SK-N-SH (cell line): ENCODE data around the gene HECTD4.

ENCODE experiments used
- EZH2phosphoT487 ChIP-seq: fragments of 200-600 bp; sonication (generic); IDR thresholded peaks from 2 replicates; pipeline ENCODE4 v1.6.1; 2017; ENCODE audit warnings: low read depth, mixed run types, mild to moderate bottlenecking, antibody characterized with exemption, moderate library complexity, borderline replicate concordance
- NFIC ChIP-seq: IDR thresholded peaks from 2 replicates; pipeline ENCODE4 v1.4.0; 2012; ENCODE audit warnings: borderline replicate concordance
- RXRA ChIP-seq: IDR thresholded peaks from 2 replicates; pipeline ENCODE4 v1.4.0; 2012; ENCODE audit warnings: low read depth, mild to moderate bottlenecking, borderline replicate concordance
- SIN3A ChIP-seq: IDR thresholded peaks from 2 replicates; pipeline ENCODE4 v1.6.1; 2012; ENCODE audit warnings: low read depth, mild to moderate bottlenecking, low read length, moderate library complexity, borderline replicate concordance
- TF ChIP-seq, protein P1 (sequence below): fragments of 200-600 bp; sonication (generic); IDR thresholded peaks from 2 replicates; pipeline ENCODE4 v1.6.1; 2017; ENCODE audit warnings: antibody characterized with exemption, mild to moderate bottlenecking, moderate library complexity
- TF ChIP-seq, protein P2 (sequence below): IDR thresholded peaks from 2 replicates; pipeline ENCODE4 v1.4.0; 2012; ENCODE audit warnings: low read depth

DNA sequence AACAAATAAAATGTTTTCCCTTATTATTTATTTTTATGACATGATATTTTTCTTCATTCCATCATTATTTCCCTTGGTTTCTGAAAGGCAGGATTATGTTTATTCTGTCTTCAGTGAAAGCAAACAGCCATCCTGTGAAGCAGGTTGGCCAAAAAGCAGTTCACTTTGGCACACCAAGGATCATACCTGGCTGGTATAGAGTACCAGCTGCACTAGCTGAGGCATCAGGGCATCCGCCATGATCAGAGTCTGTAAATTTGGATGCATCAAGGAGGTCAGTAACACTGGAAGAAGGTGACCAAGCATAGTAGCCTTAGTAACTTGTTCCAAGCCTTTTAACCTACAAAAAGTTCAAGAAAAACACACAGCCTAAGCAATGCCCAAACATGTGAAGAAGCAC, 123.3 kb downstream of the HECTD4 start:
- TF ChIP-seq NFIC, result no peak
- TF ChIP-seq, protein P1, sequence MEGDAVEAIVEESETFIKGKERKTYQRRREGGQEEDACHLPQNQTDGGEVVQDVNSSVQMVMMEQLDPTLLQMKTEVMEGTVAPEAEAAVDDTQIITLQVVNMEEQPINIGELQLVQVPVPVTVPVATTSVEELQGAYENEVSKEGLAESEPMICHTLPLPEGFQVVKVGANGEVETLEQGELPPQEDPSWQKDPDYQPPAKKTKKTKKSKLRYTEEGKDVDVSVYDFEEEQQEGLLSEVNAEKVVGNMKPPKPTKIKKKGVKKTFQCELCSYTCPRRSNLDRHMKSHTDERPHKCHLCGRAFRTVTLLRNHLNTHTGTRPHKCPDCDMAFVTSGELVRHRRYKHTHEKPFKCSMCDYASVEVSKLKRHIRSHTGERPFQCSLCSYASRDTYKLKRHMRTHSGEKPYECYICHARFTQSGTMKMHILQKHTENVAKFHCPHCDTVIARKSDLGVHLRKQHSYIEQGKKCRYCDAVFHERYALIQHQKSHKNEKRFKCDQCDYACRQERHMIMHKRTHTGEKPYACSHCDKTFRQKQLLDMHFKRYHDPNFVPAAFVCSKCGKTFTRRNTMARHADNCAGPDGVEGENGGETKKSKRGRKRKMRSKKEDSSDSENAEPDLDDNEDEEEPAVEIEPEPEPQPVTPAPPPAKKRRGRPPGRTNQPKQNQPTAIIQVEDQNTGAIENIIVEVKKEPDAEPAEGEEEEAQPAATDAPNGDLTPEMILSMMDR, result no peak
- no peak for TF ChIP-seq RXRA
- no peak for TF ChIP-seq SIN3A
- TF ChIP-seq, protein P2, sequence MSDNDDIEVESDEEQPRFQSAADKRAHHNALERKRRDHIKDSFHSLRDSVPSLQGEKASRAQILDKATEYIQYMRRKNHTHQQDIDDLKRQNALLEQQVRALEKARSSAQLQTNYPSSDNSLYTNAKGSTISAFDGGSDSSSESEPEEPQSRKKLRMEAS, result no peak
- TF ChIP-seq EZH2phosphoT487, result no peak
